ENCODE data around the gene NCAPD3. TPM values are rescaled to one million over a fixed set of nuclear protein-coding genes. Genes with fewer than 3 reads are reported as not detected.

Gene NCAPD3
- total and polyA plus RNA-seq, 4 donors: 14.1 to 35.4 (median 24.2) TPM

DNA sequence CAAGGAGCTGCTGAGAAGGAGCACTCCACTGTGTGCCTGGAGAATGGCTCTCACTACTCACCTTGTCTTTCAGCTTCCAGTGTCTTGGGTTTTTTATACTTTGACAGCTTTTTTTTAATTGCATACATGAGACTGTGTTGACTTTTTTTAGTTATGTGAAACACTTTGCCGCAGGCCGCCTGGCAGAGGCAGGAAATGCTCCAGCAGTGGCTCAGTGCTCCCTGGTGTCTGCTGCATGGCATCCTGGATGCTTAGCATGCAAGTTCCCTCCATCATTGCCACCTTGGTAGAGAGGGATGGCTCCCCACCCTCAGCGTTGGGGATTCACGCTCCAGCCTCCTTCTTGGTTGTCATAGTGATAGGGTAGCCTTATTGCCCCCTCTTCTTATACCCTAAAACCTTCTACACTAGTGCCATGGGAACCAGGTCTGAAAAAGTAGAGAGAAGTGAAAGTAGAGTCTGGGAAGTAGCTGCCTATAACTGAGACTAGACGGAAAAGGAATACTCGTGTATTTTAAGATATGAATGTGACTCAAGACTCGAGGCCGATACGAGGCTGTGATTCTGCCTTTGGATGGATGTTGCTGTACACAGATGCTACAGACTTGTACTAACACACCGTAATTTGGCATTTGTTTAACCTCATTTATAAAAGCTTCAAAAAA lies 72.6 kb downstream of the NCAPD3 start (continued):
- TF ChIP-seq, protein P1, sequence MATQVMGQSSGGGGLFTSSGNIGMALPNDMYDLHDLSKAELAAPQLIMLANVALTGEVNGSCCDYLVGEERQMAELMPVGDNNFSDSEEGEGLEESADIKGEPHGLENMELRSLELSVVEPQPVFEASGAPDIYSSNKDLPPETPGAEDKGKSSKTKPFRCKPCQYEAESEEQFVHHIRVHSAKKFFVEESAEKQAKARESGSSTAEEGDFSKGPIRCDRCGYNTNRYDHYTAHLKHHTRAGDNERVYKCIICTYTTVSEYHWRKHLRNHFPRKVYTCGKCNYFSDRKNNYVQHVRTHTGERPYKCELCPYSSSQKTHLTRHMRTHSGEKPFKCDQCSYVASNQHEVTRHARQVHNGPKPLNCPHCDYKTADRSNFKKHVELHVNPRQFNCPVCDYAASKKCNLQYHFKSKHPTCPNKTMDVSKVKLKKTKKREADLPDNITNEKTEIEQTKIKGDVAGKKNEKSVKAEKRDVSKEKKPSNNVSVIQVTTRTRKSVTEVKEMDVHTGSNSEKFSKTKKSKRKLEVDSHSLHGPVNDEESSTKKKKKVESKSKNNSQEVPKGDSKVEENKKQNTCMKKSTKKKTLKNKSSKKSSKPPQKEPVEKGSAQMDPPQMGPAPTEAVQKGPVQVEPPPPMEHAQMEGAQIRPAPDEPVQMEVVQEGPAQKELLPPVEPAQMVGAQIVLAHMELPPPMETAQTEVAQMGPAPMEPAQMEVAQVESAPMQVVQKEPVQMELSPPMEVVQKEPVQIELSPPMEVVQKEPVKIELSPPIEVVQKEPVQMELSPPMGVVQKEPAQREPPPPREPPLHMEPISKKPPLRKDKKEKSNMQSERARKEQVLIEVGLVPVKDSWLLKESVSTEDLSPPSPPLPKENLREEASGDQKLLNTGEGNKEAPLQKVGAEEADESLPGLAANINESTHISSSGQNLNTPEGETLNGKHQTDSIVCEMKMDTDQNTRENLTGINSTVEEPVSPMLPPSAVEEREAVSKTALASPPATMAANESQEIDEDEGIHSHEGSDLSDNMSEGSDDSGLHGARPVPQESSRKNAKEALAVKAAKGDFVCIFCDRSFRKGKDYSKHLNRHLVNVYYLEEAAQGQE (IDR thresholded peaks at IDR 0.05): no peak
- TF ChIP-seq SP1 (IDR thresholded peaks at IDR 0.05) (no peak), EGR1 (IDR thresholded peaks at IDR 0.05; ENCODE audit: low read depth in 2 of 2) (no peak), ATF3 (IDR thresholded peaks at IDR 0.05) (no peak), NR2F2 (IDR thresholded peaks at IDR 0.05) (no peak), YY1 (IDR thresholded peaks at IDR 0.05) (no peak), FOXA2 (IDR thresholded peaks at IDR 0.05) (no peak), RAD21 (IDR thresholded peaks at IDR 0.05) (no peak)

GRCh38 chr11:134150195-134150903 lies 73.4 kb downstream of the NCAPD3 start:
- H3K36me3 ChIP-seq (ENCODE audit: control insufficient read depth in 4 of 4, insufficient read depth in 3 of 4, low read depth in 1 of 4, low read length in 3 of 4): peaks cover 3 to 38% (median 13%) of the 10 kb centered on the region in 4 donors
- TF ChIP-seq TAF1 (conservative IDR thresholded peaks at IDR 0.05) (no peak), HNF4A (conservative IDR thresholded peaks at IDR 0.05) (no peak), RXRA (IDR thresholded peaks at IDR 0.05) (no peak), EGR1 (IDR thresholded peaks at IDR 0.05; ENCODE audit: low read depth in 2 of 2) (no peak), GABPA (IDR thresholded peaks at IDR 0.05 in 1 of 2, conservative IDR thresholded peaks at IDR 0.05 in 1 of 2) (no peak), SP1 (IDR thresholded peaks at IDR 0.05) (no peak), RAD21 (IDR thresholded peaks at IDR 0.05) (no peak), JUND (IDR thresholded peaks at IDR 0.05) (no peak), NR2F2 (IDR thresholded peaks at IDR 0.05) (no peak), YY1 (IDR thresholded peaks at IDR 0.05) (no peak), FOXA2 (IDR thresholded peaks at IDR 0.05) (no peak)
- TF ChIP-seq, protein P2, sequence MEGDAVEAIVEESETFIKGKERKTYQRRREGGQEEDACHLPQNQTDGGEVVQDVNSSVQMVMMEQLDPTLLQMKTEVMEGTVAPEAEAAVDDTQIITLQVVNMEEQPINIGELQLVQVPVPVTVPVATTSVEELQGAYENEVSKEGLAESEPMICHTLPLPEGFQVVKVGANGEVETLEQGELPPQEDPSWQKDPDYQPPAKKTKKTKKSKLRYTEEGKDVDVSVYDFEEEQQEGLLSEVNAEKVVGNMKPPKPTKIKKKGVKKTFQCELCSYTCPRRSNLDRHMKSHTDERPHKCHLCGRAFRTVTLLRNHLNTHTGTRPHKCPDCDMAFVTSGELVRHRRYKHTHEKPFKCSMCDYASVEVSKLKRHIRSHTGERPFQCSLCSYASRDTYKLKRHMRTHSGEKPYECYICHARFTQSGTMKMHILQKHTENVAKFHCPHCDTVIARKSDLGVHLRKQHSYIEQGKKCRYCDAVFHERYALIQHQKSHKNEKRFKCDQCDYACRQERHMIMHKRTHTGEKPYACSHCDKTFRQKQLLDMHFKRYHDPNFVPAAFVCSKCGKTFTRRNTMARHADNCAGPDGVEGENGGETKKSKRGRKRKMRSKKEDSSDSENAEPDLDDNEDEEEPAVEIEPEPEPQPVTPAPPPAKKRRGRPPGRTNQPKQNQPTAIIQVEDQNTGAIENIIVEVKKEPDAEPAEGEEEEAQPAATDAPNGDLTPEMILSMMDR (IDR thresholded peaks at IDR 0.05; ENCODE audit: low read depth, low read length, missing input control): no peak
- TF ChIP-seq, protein P1 (IDR thresholded peaks at IDR 0.05): no peak
- TF ChIP-seq, protein P3, sequence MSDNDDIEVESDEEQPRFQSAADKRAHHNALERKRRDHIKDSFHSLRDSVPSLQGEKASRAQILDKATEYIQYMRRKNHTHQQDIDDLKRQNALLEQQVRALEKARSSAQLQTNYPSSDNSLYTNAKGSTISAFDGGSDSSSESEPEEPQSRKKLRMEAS (IDR thresholded peaks at IDR 0.05): no peak

More at GRCh38 chr11:134150195-134150903, 73.4 kb downstream of the NCAPD3 start:
- DNase-seq (ENCODE audit: low spot score): no peak
- no peaks in the 10 kb centered on the region for H3K27me3 ChIP-seq (ENCODE audit: control insufficient read depth in 4 of 4, insufficient read depth in 4 of 4, low read length in 3 of 4)
- WGBS: 94% methylated on average over 12 of the region's 12 CpGs
- no peak overlapping the region for H3K9ac ChIP-seq (ENCODE audit: low read depth in 1 of 2, low read length in 2 of 2)
- H3K9me3 ChIP-seq (ENCODE audit: control insufficient read depth in 4 of 4, low read length in 3 of 4): no peaks in the 10 kb centered on the region
- no peaks in the 10 kb centered on the region for H3K4me1 ChIP-seq (ENCODE audit: control insufficient read depth in 4 of 4, insufficient read depth in 4 of 4, low read length in 3 of 4)
- no peak overlapping the region for H3K4me3 ChIP-seq (ENCODE audit: low read depth in 1 of 3, low read length in 3 of 3)
- no peak overlapping the region for H3K27ac ChIP-seq (ENCODE audit: low read depth in 1 of 2, low read length in 2 of 2)

Data from liver (tissue), 9 donors.